GM18951 (cell line): ENCODE measurements around the gene DGKZ.

Source experiments
- POLR2A ChIP-seq: IDR thresholded peaks from 4 replicates; pipeline ENCODE4 v1.6.1; 2011; ENCODE audit warnings: mild to moderate bottlenecking; ENCODE audit not compliant: insufficient read length, insufficient read depth; ENCODE audit errors: extremely low read depth
- in situ Hi-C: fragments of 300-500 bp; cut with MboI; formaldehyde crosslinking; loops from one replicate; pipeline ENCODE4 v1.12.0; 2022; ENCODE audit warnings: low sequenced_read_pairs, mixed read lengths, inconsistent platforms; ENCODE audit not compliant: unreplicated experiment

Gene DGKZ

DNA sequence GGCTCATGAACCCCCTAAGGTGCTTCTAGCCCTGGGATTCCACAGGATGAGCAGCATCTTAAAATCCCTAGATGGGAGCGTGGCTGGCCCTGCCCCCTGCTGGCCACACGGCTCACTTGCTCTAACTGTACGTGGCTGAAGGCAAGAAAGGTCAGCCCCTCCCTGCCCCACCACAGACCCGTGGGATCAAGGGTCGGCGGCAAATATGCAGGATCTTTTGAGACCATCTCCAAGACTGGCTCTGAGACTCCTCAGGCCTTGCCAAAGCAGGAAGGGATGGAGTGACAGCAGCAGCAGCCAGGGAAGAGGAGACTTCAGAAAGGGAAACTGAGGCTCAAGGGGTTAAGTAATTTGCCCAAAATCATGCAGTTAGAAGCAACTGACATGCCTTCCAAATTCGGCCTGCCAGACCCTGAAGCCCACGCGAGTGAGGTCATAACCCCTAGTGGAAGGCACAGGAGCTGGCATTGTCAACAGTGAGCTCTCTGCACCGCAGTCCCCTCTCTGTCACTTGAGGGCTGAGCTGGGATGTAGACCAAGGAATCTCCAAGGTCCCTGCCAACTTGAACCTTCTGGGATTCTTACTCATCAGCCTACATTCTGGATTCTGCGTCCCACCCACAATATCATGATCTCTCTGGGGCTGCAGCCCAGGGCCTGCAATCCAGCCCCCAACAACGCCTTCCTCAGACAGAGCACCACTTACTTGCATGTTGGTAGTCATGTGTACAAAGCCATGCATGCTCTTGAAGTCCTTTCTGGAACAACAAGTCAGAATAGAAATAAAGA lies 38.4 kb upstream of the DGKZ start:
- TF ChIP-seq POLR2A: no peak
- in situ Hi-C loops: no loop called here

DNA sequence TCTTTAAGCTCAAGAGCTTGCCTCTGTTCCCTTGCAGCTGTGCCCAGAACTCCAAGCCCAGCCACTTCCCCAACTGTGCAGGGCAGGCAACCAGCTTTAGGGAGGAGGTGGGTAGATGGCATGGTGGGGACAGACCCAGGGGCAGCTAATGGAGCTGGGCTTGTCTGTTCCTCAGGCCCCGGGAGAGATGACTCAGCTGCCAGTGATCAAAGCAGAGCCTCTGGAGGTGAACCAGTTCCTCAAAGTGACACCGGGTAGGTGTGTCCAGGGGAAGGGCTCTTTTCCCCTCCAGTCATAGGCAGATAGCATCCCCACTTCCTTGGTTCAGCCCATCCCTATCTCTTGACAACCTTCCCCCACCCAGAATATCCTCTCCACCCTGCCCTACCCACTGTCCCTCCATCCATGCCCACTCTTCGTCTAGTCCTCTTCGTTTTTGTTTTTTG lies 37.4 kb upstream of the DGKZ start:
- TF ChIP-seq POLR2A: no peak
- in situ Hi-C loops: loop anchor here (10.0 kb wide), 1 partner anchor 65 kb away; no protein-coding TSS in a partner anchor

DNA sequence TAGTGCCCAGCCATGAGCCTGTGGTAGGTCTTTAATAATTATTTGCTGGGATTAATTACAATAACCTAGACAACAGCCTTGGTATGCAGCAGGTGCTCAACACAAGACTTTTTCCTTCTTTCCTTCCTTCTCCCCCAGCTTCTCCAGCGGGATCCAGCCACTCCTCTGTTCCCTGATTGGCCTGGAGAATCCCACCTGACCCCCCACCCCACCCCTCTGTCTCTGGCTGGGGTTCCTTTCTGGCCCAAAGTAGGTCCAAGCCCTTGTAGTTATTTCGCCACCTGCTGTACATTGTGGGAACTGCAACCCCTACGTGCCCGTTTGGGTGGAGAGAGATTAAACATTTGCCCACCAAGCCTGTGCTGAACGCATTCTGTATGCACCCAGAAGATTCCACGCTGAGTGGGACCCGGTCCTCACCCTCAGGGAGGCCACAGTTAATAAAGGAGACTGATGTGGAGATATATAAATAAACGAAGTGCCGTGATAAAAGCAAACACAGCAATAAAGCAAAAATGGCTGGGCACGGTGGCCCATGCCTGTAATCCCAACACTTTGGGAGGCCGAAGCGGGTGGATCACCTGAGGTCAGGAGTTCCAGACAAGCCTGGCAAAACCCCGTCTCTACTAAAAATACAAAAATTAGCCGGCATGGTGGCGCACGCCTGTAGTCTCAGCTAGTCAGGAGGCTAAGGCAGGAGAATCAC lies 32.1 kb upstream of the DGKZ start:
- no peak for TF ChIP-seq POLR2A
- in situ Hi-C loops: loop anchor here (10.0 kb wide), 1 partner anchor 70 kb away; no protein-coding TSS in a partner anchor

DNA sequence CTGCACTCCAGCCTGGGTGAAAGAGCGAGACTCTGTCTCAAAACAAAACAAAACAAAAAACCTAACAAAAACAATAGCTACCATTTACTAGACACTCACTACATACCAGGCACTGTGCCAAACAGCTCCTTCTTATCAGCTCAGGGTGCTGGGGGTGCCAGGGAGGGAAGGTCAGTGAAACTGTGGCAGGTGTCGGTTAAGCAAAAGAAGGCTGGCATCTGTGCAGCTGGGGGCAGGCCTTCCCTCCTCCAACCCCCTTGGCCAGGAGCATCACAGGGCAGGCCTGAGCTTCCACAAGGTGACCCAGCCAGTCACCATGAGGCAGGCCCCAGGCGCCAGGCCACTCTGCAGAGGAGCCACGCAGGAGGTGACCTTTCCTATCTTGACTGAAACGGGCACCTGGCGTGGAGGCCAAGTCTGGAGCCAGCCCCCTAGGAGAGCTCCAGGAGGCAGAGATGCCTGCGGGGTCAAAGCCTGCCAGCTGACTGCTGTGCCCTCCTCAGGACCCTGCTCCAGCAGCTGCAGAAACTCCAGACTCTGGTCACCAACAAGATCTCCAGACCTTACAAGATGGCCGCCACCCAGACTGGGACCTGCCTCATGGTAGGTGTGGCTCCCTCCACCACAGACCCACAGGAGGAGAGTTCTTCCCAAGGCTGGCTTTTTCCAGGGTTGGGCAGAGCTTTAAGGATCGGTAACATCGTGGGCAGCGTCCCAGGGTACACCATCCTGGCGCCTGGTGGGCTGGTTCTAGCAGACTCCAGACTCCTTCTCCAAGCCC lies 31.3 kb upstream of the DGKZ start:
- in situ Hi-C loops: loop anchor here (10.0 kb wide), 1 partner anchor 71 kb away; no protein-coding TSS in a partner anchor

DNA sequence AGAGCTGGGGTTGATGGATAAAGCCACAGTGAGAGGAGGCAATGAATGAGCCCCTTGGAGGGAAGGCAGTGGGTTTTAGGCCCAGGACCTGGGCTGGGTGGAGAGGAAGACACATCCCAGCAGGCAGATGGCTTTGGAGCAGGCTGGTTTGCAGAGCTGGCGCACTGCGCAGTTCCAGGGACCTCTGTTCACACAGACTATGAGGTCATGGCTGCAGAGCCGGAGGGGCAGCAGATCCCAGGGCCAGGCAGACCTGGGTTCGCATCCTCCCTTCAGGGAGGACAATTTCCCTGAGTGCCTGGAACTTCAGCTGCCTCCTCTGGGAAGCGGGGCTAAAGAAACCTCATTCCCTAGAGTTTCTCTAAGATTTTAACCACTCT lies 28.2 kb upstream of the DGKZ start:
- no peak for TF ChIP-seq POLR2A
- in situ Hi-C loops: loop anchor here (10.0 kb wide), 1 partner anchor 74 kb away; no protein-coding TSS in a partner anchor

More for the DNA sequence above, 31.3 kb upstream of the DGKZ start:
- TF ChIP-seq POLR2A: no peak

DNA sequence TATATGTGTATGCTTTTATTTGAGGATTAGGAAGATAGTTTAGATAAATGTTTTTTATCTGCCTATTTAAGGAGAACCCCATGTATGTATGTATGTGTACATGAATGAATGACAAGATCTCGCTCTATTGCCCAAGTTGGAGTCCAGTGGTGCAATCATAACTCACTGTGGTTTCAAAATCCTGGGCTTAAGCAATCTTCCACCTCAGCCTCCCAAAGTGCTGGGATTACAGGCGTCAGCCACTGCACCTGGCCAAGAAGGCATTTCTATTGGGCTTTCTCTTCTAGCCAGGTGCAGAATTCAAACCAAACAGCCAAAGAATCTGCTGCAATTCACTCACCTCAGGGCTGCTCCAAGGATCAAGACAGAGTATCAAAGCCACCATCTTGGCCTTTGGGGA lies 25.5 kb upstream of the DGKZ start:
- TF ChIP-seq POLR2A: no peak
- in situ Hi-C loops: no loop called here

DNA sequence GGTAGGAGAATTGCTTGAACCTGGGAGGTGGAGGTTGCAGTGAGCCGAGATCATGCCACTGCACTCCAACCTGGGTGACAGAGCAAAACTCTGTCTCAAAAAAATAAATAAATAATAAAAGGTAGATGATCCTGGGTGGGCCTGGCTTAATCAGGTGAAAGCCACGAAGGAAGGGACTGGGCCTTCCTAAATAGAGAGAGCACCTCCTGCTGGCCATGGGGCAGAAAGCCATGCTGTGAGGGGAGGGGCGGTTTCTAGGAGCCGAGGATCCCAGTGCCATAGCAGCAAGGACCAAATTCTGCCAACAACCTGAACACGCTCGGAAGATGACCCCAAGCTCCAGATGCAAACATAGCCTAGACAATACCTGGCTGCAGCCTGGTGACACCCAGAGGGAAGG lies 24.5 kb upstream of the DGKZ start:
- in situ Hi-C loops: no loop called here

DNA sequence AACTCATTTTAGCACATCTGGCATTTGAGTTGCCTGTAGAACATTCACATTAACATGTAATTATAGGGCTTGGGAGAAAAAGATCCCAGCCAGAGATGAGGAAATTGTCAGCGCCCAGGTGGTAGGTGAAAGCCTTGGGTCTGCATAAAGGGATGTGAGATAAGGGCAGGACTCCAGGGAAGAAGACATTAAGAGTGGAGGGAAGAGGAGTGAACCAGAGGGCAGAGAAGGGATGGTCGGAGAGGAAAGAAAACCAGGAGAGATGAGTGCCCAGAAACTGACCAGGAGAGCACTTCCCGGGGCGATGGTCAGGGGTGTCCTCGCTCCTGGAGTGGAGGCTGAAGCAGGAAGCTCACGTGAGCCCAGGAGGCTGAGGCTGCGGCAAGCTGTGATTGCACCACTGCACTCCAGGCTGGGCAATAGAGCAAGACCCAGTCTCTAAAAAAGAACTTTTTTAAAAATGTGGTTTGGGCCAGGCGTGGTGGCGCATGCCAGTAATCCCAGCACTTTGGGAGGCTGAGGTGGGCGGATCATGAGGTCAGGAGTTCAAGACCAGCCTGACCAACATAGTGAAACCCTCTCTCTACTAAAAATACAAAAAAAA lies 20.3 kb upstream of the DGKZ start:
- in situ Hi-C loops: no loop called here
- TF ChIP-seq POLR2A: no peak

More for the DNA sequence above, 24.5 kb upstream of the DGKZ start:
- TF ChIP-seq POLR2A: no peak

DNA sequence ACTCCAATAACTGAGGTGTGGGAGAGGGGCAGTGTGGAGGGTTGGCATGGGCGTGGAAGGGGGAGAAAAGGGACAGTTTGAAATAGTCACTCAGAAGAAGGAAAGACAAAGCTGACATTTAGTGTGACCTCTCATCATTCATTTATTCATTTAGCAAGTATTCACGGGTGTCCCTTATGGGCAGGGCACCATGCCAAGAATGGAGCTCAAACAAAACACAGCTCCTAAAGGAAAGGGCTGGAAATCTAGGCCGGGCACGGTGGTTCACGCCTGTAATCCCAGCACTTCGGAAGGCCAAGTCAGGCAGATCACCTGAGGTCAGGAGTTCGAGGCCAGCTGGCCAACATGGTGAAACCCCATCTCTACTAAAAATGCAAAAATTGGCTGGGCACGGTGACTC lies 19.4 kb upstream of the DGKZ start:
- in situ Hi-C loops: no loop called here
- no peak for TF ChIP-seq POLR2A

DNA sequence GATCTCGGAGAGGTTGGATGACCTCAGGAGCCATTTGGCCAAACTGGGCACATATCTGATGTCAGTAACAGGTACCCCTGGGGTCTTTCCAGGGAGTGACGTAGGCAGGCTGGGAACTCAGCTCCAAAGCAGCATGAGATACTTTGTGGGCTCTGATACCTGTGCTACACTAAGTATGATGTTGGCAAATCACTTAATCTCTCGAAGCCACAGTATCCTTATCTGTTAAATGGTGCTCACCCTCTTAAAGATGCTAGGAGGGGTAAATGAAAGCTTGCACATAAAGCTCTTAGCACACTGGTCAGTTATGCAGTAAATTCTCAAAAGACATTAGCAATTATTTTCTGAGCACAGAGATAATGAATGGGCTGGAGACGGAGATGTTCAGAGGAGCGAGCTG lies 17.1 kb upstream of the DGKZ start:
- no peak for TF ChIP-seq POLR2A
- in situ Hi-C loops: no loop called here

DNA sequence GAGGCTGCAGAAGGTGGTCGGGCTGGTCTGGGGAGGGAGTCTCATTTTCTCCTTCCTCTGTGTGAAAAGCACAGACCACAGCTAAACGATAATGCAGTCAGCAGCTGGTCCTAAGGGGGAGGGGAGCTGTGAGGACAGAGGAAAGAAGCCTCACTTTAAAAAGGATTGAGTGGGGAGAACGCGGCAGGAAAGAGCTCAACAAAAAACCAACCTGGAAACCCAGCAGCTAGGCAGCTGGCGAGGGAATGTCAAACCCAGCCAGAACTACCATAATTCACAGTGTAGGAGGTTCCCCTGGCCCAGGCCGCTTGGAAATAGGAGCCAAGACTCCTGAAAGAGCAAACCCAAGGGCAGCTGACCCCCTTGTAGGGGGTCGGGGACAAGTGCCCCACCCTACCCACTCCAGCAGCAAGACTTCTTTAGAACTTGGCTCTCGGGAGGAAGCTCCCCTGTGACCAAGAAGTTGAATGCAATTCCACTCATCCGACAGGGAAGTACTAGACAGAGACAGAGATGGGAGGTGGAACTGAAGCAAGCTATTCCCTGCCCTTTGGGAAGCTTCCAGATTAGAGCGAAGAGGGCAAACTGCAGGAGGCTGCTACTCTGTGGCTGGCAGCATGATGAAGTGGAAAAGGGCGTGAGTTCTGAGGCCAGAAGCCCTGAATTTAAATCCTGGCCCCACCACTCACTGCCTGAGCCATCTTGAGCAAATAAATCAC lies 16.5 kb upstream of the DGKZ start:
- TF ChIP-seq POLR2A: no peak
- in situ Hi-C loops: no loop called here

DNA sequence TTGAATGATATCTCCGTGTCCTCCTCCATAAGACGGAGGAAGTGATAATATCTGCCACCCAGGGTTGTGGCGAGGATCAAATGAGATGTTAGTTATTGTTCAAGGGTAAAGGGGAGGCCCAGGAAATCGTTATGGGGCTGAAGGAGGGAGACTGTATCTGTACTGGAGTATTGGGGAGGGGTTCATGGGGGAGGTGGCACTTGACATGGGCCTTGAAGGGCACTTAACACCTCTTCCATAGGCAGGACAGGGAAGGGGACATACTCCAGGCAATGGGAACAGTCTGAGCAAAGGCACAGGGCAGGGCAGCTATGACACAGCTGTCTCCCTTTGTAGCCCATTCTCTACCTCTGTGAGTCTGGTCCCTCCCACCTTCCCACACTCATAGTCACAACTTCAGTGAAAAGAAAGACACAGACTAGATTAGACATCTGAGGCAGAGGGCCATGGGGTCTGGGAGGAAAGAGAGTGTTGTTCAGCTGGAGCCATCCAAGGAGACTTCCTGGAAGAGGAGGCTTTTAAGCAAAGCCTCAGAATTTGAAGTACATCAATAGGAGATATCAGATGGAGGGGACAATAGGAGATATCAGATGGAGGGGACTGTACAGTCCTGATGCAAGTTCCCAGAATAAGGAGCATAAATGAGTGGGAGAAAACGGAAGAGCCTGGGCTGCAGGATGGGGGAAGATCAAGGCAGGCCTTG lies 15.8 kb upstream of the DGKZ start:
- in situ Hi-C loops: no loop called here

More for the DNA sequence above, 15.8 kb upstream of the DGKZ start:
- no peak for TF ChIP-seq POLR2A
